Suppressor macrophage (primary cell): ENCODE results near the gene CHST3.
A peak's percentile ranks its signal among the peaks of the same experiment; 100 is the strongest.
"Not testable (repeated sequence)": the region's sequence is repeated elsewhere in the genome, so short reads cannot be mapped to it uniquely, and the experiment has no call there.

Experiments used
- DNase-seq, 4 experiments: peaks; one replicate each; pipeline ENCODE4 v3.0.0-alpha.2; 2020 to 2022
- total RNA-seq, 17 experiments: gene quantifications; one replicate each; lab custom pipeline; 2026; ENCODE audit warnings: mixed read lengths in 6 of 17, inconsistent platforms in 3 of 17; lab: John Stamatoyannopoulos, UW

The CHST3 gene, protein sequence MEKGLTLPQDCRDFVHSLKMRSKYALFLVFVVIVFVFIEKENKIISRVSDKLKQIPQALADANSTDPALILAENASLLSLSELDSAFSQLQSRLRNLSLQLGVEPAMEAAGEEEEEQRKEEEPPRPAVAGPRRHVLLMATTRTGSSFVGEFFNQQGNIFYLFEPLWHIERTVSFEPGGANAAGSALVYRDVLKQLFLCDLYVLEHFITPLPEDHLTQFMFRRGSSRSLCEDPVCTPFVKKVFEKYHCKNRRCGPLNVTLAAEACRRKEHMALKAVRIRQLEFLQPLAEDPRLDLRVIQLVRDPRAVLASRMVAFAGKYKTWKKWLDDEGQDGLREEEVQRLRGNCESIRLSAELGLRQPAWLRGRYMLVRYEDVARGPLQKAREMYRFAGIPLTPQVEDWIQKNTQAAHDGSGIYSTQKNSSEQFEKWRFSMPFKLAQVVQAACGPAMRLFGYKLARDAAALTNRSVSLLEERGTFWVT
- 0 to 4.0 (median 0.05) reads per million in 17 experiments for total RNA-seq

GRCh38 chr10:71964098-71964742 lies at the start of gene CHST3:
CHST3 (plus strand) TSS chr10:71964395; CDS start chr10:72005843, 41,448 bp downstream.
- peak in 3 of 4 experiments; percentile 32 to 70 (median 57) for DNase-seq

GRCh38 chr10:71916827-71917226 lies 47.4 kb upstream of the CHST3 start:
- DNase-seq: no peak

GRCh38 chr10:71918992-71919391 lies 45.2 kb upstream of the CHST3 start:
- no peak for DNase-seq

DNA sequence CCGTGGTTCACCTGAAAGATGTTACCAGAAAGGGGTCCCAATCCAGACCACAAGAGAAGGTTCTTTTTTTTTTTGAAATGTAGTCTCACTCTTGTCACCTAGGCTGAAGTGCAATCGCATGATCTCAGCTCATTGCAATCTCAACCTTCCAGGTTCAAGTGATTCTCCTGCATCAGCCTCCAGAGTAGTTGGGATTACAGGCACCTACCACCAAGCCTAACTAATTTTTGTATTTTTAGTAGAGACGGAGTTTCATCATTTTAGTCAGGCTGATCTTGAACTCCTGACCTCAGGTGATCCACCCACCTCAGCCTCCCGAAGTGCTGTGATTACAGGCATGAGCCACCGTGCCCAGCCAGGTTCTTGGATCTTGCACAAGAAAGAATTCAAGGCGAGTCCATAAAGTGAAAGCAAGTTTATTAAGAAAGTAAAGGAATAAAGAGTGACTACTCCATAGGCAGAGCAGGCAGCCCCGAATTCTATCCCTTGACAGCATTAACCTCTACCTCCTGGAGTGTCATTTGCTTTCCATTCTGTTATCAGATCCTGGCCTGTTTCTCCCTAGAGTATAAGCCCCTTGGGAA lies 44.1 kb upstream of the CHST3 start:
- not testable (repeated sequence) for DNase-seq

DNA sequence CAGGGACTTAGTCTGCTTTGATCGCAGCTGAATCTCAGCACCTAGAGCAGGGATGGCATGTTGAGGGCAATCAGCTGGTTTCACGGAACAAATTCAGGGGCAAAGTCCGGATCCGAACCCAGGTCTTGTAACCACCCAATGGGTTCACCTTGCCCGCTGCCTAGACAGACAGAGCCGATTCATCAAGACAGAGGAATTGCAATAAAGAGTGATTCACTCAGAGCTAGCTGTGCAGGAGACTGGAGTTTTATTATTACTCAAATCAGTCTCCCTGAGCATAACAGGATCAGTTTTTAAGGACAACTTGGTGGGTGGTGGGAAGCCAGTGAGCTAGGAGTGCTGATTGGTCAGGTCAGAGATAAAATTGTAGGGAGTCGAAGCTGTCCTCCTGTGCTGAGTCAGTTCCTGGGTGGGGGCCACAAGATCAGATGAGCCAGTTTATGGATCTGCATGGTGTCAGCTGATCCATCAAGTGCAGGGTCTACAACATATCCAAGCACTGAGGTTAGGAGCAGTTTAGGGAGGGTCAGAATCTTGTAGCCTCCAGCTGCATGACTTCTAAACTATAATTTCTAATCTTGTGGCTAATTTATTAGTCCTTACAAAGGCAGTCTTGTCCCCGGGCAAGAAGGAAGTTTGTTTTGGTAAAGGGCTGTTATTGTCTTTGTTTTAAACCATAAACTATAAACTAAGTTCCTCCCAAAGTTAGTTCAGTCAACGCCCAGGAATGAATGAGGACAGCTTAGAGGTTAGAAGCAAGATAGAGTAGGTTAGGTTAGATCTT lies 43.5 kb upstream of the CHST3 start:
- DNase-seq: no peak

GRCh38 chr10:71921324-71922027 lies 42.7 kb upstream of the CHST3 start:
- DNase-seq: no peak

DNA sequence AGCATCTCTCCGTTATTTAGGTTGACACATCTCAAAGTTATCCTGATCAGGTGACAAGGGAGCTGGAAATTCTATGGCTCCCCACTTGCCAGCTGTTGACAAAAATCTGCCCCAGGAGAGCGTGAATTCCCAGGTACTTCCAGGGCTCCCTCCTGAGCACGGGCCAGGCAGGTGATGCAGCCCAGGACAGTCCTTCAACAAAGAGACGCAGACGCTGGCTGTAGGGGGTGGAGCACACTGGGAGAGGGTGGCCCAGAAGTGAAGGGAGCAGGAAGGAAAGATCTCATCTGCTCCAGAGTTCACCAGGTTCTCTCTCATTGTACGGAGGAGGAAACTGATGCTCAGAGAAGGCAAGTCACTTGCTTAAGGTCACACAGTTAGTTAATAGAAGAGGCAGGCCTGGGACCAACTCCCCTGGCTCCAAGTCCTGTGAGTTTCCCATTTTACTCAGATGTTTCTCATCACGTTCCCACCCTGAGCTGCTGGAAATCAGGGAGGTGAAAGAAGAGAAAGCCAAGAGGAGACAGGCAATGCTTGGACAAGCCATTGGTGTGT lies 41.0 kb upstream of the CHST3 start:
- DNase-seq: no peak

DNA sequence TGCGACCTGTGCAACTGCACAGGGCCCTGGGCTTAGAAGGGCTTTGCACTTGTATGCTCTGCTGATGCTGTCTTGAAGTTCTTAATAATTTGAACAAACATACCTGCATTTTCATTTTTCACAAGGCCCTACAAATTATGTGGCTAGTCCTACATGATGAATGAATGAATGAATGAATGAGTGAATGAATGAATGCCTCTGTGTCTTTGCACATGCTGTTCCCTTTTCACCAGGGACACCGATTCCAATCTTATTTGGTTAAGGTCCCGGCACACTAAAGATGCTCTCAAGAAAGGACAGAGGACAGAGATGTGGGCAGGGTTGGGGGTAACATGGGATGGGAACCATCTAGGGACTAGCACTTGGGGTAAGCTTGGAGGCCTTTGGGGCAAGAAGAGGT lies 39.4 kb upstream of the CHST3 start:
- no peak for DNase-seq

GRCh38 chr10:71927159-71927558 lies 37.0 kb upstream of the CHST3 start:
- no peak for DNase-seq

DNA sequence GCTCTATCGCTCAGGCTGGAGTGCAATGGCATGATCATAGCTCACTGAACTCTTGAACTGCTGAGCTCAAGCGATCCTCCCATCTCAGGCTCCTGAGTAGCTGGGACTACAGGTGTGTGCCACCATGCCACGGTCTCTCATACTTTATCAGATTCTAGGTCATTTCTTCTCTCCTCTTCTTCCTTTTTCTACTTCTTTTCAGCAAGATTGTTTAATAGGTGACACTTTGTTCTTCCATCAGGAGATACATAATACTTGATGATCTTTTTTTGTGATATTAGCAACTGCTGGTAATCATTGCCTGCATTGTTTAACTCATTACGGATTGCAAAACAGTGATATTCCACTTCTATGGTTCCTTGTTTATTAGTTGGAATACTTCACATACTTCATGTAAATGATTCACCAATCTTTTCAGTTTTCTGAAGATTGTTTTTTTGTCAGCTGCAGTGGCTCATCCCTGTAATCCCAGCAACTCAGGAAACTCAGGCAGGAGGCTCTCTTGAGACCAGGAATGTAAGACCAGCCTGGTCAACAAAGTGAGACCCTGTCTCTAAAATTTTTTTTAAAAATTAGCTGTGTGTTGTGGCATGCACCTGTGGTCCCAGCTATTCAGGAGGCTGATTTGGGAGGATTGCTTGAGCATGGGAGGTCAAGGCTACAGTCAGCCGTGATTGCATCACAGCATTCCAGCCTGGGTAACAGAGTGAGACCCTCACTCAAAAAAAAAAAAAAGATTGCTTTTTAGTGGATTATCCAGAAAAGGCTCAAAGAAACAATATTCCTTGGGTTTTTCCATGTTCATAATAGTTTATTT lies 36.2 kb upstream of the CHST3 start:
- DNase-seq: no peak

DNA sequence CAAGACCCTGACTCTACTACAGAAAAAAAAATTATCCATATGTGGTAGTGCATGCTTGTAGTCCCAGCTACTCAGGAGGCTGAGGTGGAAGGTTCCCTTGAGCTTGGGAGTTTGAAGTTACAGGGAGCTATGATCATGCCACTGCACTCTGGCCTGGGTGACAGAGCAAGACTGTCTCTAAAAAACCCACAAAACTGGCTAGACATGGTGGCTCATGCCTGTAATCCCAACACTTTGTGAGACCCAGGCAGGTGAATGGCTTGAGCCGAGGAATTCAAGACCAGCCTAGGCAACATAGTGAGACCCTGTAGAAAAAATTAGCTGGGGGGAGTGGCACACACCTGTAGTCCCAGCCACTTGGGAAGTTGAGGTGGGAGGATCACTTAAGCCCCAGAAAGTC lies 32.9 kb upstream of the CHST3 start:
- no peak for DNase-seq

- DNase-seq: no peak
Measured at GRCh38 chr10:71933651-71934050, 30.5 kb upstream of the CHST3 start.

DNA sequence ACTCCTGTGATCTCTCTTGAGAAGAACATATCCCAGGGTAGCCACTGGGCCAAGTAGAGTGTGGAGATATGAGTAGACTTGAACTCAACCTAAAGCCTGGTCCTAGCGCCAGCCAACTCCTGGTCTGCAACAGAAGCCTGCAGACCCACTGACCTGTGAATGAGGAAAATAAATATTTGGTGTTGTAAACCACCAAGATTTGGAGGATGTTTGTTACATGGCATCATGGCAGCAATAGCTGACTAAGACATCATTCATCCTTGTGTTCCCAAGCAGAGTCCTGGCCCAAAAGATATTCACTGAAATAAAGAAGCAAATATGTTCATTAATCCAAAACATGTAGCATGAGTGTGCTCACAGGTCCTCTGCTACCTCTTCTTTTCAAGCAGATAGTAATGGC lies 26.0 kb upstream of the CHST3 start:
- DNase-seq: no peak

- peak in 1 of 4 experiments; percentile 10 for DNase-seq
Measured at GRCh38 chr10:71939304-71939703, 24.9 kb upstream of the CHST3 start.

DNA sequence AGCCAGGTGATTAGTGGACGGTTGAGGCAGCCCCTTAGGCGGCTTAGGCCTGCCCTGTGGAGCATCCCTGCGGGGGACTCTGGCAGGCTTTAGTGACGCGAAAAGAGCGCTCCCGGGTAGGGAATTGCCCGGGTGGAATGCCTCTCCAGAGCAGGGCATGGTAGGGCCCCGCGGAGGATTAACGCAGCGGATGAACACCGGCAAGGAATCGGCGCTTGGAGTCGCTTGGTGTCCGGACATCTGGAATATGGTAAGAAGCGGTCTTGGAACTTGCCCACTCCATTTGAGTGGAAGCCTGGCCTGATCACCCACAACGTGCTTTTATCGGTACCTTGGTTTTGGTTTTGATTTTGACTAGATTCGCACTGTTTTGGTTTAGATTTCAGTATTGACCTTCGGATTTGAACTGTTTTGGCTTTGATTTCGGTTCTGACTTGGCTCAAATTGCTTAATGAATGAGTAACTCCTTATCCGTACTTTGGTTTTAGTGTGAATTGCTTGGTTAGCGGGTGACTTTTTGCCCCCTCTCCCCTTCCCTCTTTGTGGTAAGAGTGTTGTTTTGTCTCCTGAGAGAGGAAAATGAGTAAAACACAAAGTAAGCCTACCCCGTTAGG lies 24.2 kb upstream of the CHST3 start:
- DNase-seq: no peak

DNA sequence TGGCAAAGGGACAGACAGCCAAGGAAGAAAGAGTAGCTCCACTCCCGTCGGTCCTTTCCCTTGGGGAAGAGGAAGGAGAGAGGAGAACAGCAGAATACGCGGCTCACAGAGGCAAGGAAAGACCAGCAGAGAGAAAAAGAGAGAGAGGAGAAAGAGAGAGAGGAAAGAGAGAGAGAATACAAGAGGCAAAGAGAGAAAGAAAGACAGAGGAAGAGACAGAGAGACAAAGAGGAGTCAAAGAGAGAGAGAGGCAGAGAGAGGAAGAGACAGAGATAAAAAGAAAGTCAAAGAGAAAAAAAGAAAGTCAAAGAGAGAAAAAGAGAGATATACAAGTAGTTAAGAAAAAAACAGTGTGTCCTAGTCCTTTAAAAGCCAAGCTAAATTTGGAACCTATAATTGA lies 23.4 kb upstream of the CHST3 start:
- DNase-seq: no peak

DNA sequence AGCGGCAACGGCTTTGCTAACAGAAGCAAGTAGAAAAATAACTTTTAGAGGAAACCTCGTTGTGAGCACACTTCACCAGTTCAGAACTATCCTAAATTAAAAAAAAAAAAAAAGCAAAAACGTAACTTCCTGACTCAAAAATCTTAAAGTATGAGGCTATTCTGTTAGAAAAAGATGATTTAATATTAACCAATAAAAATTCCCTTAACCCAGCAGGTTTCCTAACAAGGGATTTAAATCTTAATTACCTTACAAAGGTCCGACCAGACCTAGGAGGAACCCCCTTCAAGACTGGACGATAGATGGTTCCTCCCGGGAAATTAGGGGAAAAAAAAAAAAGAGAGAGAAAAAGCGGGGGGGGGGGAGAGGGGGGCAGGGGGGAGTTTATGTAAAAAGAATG lies 22.9 kb upstream of the CHST3 start:
- DNase-seq: no peak

DNA sequence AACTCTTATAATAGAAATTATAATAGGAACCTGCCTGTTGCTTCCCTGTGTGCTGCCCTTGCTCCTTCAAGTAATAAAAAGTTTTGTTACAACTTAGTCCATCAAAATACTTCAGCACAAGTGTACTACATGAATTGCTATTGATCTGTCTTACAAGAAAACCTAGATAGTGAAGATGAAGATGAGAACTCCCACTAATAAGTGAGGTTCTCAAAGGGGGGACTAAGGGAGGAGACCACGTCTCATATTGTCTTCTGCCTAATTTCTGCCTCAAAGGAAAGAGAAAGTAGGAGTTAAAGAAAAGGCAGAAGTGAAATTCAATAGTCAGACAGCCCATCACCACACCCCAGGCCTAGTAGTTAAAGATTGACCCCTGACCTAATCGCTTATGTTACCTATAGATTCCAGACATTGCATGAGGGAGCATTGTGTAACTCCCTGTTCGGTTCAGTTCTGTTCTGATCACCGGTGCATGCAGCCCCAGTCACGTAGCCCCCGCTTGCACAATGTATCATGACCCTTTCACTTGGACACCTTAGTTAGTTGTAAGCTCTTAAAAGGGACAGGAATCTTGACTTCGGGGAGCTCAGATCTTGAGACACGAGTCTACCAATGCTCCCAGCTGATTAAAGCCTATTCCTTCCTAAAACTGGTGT lies 18.2 kb upstream of the CHST3 start:
- peak in 2 of 4 experiments; percentile 11 to 19 for DNase-seq

GRCh38 chr10:71946700-71947099 lies 17.5 kb upstream of the CHST3 start:
- DNase-seq: no peak
